NCI-H2107 treated with DMSO at 0.1 percent for 48 hours (cell line): ENCODE results near the gene PHYH.
"Not testable (repeated sequence)": the region's sequence is repeated elsewhere in the genome, so short reads cannot be mapped to it uniquely, and the experiment has no call there.

Experiments used
- DNase-seq: peaks from one replicate; lab custom pipeline; 2025; ENCODE audit not compliant: unreplicated experiment; lab: John Stamatoyannopoulos, UW

The PHYH gene

GRCh38 chr10:13322615-13323148, 22.8 kb upstream of the PHYH start:
- no peak for DNase-seq

DNA sequence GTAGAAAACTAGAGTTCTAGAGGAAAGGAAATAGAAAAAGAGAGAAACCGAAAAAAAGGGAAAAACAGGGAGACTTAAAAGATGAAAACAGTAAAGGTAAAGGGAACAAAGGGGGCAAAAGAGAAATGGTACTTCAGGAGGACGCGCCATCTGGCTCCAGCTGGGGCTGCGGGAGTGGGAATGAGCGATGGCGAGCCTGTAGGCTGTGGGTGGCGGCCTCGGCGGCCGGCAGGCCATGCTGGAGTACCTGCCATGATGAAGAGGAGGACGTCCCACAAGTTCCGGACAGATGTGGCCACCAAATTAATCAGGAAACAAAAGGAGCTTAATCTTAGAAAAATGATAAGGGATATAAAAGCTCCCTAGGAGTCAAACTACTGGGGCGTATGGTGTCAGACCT, 21.7 kb upstream of the PHYH start:
- DNase-seq: no peak

GRCh38 chr10:13319166-13319565, 19.3 kb upstream of the PHYH start:
- DNase-seq: no peak

GRCh38 chr10:13317474-13317873, 17.6 kb upstream of the PHYH start:
- no peak for DNase-seq

GRCh38 chr10:13316635-13317311, 16.9 kb upstream of the PHYH start:
- DNase-seq: no peak

DNA sequence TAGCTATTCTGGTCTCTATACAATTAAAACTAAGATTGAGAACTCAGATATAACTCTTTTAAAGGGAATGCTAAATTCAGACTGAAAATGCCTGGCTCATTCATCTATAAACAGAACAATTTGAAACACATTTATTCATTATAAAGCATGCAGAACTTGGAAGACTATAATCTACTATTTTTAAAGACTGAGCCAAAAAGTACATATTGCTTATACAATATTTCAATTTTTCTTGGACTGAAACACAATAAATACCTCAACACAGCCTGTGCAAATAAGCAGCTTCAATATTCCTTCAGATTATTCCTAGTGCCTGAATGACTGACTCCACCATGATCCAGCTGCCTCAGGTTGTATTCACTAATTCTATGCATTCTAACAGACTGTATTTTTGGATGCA, 15.5 kb upstream of the PHYH start:
- DNase-seq: no peak

DNA sequence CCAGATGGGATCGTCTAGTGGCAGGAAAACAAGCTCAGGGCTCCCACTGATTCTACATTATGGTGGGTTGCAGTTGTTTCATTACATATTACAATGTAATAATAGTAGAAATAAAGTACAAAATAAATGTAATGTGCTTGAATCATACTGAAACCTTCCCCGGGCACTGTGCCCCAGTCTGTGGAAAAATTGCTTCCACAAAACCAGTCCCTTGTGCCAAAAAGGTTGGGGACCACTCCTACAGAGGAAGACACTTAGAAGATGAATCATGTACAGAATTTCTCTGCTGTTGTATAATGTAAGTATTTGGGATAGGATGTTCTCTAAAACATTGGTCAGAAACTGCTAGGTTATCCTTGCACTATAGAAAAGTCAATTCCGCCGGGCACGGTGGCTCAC, 11.3 kb upstream of the PHYH start:
- no peak for DNase-seq

GRCh38 chr10:13310518-13311176, 10.8 kb upstream of the PHYH start:
- DNase-seq: no peak

- no peak for DNase-seq
Measured at GRCh38 chr10:13309792-13310191, 9.9 kb upstream of the PHYH start.

- no peak for DNase-seq
Measured at GRCh38 chr10:13308096-13308495, 8.2 kb upstream of the PHYH start.

- DNase-seq: no peak
Measured at GRCh38 chr10:13306103-13306502, 6.2 kb upstream of the PHYH start.

DNA sequence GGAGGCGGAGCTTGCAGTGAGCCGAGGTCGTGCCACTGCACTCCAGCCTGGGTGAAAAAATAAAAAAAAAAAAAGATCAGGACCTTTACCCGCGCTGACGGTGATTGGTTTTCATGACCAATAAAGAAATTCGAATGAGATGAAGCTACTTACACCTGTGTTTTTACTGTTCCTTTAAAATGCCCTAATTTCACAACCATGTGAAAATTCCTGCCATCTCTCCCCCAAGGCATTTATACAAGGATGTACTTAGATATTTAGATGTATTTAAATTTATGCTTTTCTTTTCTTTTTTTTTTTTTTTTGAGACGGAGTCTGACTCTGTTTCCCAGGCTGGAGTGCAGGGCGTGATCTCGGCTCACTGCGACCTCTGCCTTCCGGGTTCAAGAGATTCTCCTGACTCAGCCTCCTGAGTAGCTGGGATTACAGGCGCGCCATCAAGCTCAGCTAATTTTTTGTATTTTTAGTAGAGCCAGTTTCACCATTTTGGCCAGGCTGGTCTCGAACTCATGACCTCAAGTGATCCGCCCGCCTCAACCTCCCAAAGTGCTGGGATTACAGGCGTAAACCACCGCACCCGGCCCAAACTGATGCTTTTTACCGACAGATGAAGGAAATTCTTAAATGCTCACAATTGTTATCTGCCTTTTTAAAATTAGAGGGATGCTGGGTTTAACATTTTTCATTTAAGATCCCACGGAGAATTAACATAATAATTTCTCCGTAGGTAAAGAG, 3.1 kb upstream of the PHYH start:
- no peak for DNase-seq

- no peak for DNase-seq
Measured at GRCh38 chr10:13298748-13299436, 972 bp downstream of the PHYH start.

DNA sequence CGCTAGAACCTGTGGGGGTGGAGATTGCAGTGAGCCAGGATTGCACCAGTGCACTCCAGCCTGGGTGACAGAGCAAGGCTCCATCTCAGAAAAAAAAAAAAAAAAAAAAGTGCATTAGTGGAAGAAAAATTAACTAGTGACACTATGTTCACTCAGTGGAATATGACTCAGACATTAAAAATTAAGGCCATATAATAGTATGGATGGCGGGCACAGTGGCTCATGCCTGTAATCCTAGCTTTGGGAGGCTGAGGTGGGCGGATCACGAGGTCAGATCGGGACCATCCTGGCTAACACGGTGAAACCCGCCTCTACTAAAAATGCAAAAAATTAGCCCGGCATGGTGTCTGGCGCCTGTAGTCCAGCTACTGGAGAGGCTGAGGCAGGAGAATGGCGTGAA, 3.4 kb downstream of the PHYH start:
- no peak for DNase-seq

GRCh38 chr10:13294784-13295183, 5.1 kb downstream of the PHYH start:
- DNase-seq: no peak

GRCh38 chr10:13291821-13292773, 7.8 kb downstream of the PHYH start:
- no peak for DNase-seq

DNA sequence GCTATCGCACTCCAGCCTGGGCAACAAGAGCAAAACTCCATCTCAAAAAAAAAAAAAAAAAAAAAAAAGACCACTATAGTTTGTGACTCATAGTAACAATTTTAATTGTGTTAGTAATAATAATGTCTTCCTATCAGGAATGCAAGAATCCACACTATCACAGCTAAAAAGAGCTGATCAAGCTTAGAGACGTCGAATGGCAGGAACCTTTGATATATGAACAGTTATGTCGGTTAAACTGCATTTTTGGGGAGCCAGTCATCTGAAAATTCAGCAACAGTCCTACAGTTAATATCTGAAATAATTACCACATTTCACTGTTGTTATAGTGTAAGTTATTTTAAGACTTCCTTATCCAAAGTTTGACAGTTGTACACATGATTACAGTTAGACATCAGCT, 8.8 kb downstream of the PHYH start:
- DNase-seq: no peak

GRCh38 chr10:13284050-13284449, 15.8 kb downstream of the PHYH start:
- DNase-seq: no peak

- not testable (repeated sequence) for DNase-seq
Measured at GRCh38 chr10:13282348-13282747, 17.5 kb downstream of the PHYH start.

DNA sequence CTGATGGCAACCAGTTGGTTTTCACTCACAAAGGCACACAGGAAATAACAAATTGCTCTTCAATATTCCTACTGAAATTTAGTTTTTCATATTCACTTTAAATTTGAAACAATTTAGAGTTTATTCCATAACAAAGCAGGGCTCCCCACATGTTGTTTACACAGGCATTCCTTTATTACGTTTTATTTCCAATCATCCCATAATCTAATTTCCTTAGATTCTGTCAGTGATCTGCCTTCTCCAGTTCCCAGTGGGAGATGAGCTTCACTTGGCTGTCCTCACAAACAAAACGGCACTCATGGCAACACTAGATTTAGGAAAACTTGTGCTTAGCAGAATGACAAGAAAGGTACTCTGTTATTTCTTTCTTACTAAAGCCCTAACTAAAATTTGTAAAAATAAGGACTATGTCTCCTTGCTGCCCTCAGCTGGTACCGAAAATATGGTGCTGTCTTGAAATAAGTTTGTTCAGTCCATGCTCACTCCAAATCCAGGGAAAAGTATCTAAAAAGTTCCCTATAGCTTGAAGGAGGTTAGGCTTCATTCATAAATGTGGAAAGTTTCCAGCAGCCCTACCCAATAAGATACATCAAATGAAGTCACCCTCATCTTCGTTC, 23.0 kb downstream of the PHYH start:
- DNase-seq: no peak
